ENCODE results near the gene ENG. TPM values are rescaled to one million over a fixed set of nuclear protein-coding genes. Genes with fewer than 3 reads are reported as not detected.

ENG gene
- polyA plus RNA-seq, 3 donors, result 15.7 to 26.0 (median 17.9) TPM

GRCh38 chr9:127816728-127817127, 37.7 kb downstream of the ENG start:
- peak overlapping the region in 1 of 7 donors; percentile 54 for H3K27ac Mint-ChIP-seq
- H2AFZ ChIP-seq (ENCODE audit: insufficient read depth, low read depth, low read length, poor library complexity, severe bottlenecking), result no peak overlapping the region
- no peaks in the 10 kb centered on the region for H3K9me3 Mint-ChIP-seq
- no peaks in the 10 kb centered on the region for H3K9me3 ChIP-seq (replicated peaks in 1 of 2; ENCODE audit: control insufficient read depth in 1 of 2, insufficient read depth in 1 of 2, low read length in 2 of 2)
- no peaks in the 10 kb centered on the region for H4K20me1 ChIP-seq (ENCODE audit: insufficient read depth, low read length)
- 98% methylated on average over 6 of the region's 8 CpGs for WGBS (ENCODE audit: insufficient coverage)
- peaks cover 70 to 78% of the 10 kb centered on the region in 2 donors for H3K36me3 ChIP-seq (replicated peaks in 1 of 2; ENCODE audit: control insufficient read depth in 1 of 2, insufficient read depth in 2 of 2, low read length in 2 of 2)
- H3K36me3 Mint-ChIP-seq, result peaks cover 57 to 65% of the 10 kb centered on the region in 2 donors
- no peak for TF ChIP-seq CTCF (IDR thresholded peaks at IDR 0.05)
- no peaks in the 10 kb centered on the region for H3K79me2 ChIP-seq (ENCODE audit: insufficient read depth, low read length)
- intact Hi-C loops (cut with micrococcal nuclease), result no loop called here
- peak overlapping the region in 1 of 2 donors; percentile 6 for H3K4me3 Mint-ChIP-seq
- H3K4me1 Mint-ChIP-seq, result no peaks in the 10 kb centered on the region
- no peak overlapping the region for H3K9ac ChIP-seq (ENCODE audit: insufficient read depth, low read length, poor library complexity, severe bottlenecking)
- peaks cover 0 to 4% (median 1%) of the 10 kb centered on the region in 3 donors for H3K27me3 Mint-ChIP-seq (ENCODE audit: low read depth in 3 of 3)
- H3K4me1 ChIP-seq (ENCODE audit: control insufficient read depth in 1 of 2, insufficient read depth in 2 of 2, low read length in 2 of 2), result no peaks in the 10 kb centered on the region
- H3K27ac ChIP-seq (ENCODE audit: low read depth in 1 of 2, low read length in 2 of 2), result peak overlapping the region in 1 of 2 donors; percentile 4
- no peak overlapping the region for H3K4me3 ChIP-seq (replicated peaks in 1 of 3; ENCODE audit: low read depth in 2 of 3, low read length in 3 of 3)
- H3K27me3 ChIP-seq (ENCODE audit: control insufficient read depth in 2 of 2, insufficient read depth in 2 of 2, low read length in 2 of 2), result no peaks in the 10 kb centered on the region
- DNase-seq, result no peak
- H3K4me2 ChIP-seq (replicated peaks; ENCODE audit: extremely low read depth, low read length, poor library complexity, severe bottlenecking), result no peak overlapping the region

DNA sequence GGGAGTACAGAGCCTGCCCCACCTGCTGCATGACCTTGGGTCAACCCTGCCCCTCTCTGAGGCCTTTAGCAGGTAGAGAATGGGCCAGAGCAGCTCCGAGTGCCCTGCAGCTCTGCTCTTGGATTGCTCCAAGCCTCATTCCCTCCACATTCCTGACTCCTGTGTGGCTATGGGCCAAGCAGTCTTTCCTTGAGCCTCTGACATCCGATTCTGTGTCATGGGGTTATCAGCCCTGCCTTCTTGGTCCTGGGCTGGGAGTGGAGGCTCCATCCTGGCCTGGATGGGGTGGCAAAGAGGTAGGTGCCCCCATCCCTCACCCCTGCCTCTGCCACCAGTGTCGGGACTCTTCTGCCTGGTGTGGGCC, 38.1 kb downstream of the ENG start:
- peaks cover 57 to 65% of the 10 kb centered on the region in 2 donors for H3K36me3 Mint-ChIP-seq
- peaks cover 70 to 81% of the 10 kb centered on the region in 2 donors for H3K36me3 ChIP-seq (replicated peaks in 1 of 2; ENCODE audit: control insufficient read depth in 1 of 2, insufficient read depth in 2 of 2, low read length in 2 of 2)

More for the DNA sequence above, 38.1 kb downstream of the ENG start:
- TF ChIP-seq CTCF (IDR thresholded peaks at IDR 0.05), result no peak
- Histone ChIP-seq H3K9me3 (replicated peaks in 1 of 2; ENCODE audit: control insufficient read depth in 1 of 2, insufficient read depth in 1 of 2, low read length in 2 of 2) (no peaks in the 10 kb centered on the region), H2AFZ (ENCODE audit: insufficient read depth, low read depth, low read length, poor library complexity, severe bottlenecking) (no peak overlapping the region), H3K79me2 (ENCODE audit: insufficient read depth, low read length) (no peaks in the 10 kb centered on the region), H3K27me3 (ENCODE audit: control insufficient read depth in 2 of 2, insufficient read depth in 2 of 2, low read length in 2 of 2) (no peaks in the 10 kb centered on the region), H3K4me2 (replicated peaks; ENCODE audit: extremely low read depth, low read length, poor library complexity, severe bottlenecking) (no peak overlapping the region), H3K9ac (ENCODE audit: insufficient read depth, low read length, poor library complexity, severe bottlenecking) (no peak overlapping the region), H3K27ac (ENCODE audit: low read depth in 1 of 2, low read length in 2 of 2) (no peak overlapping the region), H4K20me1 (ENCODE audit: insufficient read depth, low read length) (no peaks in the 10 kb centered on the region), H3K4me3 (replicated peaks in 1 of 3; ENCODE audit: low read depth in 2 of 3, low read length in 3 of 3) (no peak overlapping the region), H3K4me1 (ENCODE audit: control insufficient read depth in 1 of 2, insufficient read depth in 2 of 2, low read length in 2 of 2) (no peaks in the 10 kb centered on the region)
- no peak for DNase-seq
- Mint-ChIP-seq H3K27me3 (ENCODE audit: low read depth in 3 of 3) (peaks cover 0 to 4% (median 1%) of the 10 kb centered on the region in 3 donors), H3K27ac (peak overlapping the region in 1 of 7 donors; percentile 54), H3K4me1 (no peaks in the 10 kb centered on the region), H3K9me3 (no peaks in the 10 kb centered on the region), H3K4me3 (no peak overlapping the region)
- WGBS (ENCODE audit: insufficient coverage), result 50% methylated on average over 1 of the region's 3 CpGs
- intact Hi-C loops (cut with micrococcal nuclease), result no loop called here

All from CD14-positive monocyte (primary cell).